ENCODE data around the gene KRTAP3-2. TPM values are rescaled to one million over a fixed set of nuclear protein-coding genes. Genes with fewer than 3 reads are reported as not detected.

Gene KRTAP3-2
- total RNA-seq, 4 donors from 2014 or later = not detected

GRCh38 chr17:40966848-40967247, 32.9 kb downstream of the KRTAP3-2 start, which contains the start of gene KRT39:
TSS of gene KRT39 (minus strand) at chr17:40966948. CDS start at chr17:40966856, 92 bp downstream.
- TF ChIP-seq CTCF (IDR thresholded peaks at IDR 0.05 in 4 of 5, conservative IDR thresholded peaks at IDR 0.05 in 1 of 5) (no peak), POLR2A (IDR thresholded peaks at IDR 0.05) (no peak)
- H3K36me3 ChIP-seq = no peaks in the 10 kb centered on the region
- no peak for DNase-seq
- H3K4me1 ChIP-seq = no peaks in the 10 kb centered on the region
- no peaks in the 10 kb centered on the region for H3K9me3 ChIP-seq
- H3K4me3 ChIP-seq = no peak within 1 kb of the TSS
- in situ Hi-C loops (cut with MboI; ENCODE audit: low sequenced_read_pairs in 4 of 4) = loop anchor here in 2 of 4 donors (25.0 kb wide), 2 partner anchors 95 to 105 kb away; partner anchors contain the start of genes KRT12 (in 1 of the 2), KRTAP2-2 (in 1 of the 2), KRTAP2-3 (in 1 of the 2) and KRTAP2-4 (in 1 of the 2)
- intact Hi-C loops (cut with DNase I; ENCODE audit: low total_unique reads) = no loop called here
- no peak for ATAC-seq
- no peak within 1 kb of the TSS for H3K27ac ChIP-seq
- H3K27me3 ChIP-seq = no peaks in the 10 kb centered on the region

DNA sequence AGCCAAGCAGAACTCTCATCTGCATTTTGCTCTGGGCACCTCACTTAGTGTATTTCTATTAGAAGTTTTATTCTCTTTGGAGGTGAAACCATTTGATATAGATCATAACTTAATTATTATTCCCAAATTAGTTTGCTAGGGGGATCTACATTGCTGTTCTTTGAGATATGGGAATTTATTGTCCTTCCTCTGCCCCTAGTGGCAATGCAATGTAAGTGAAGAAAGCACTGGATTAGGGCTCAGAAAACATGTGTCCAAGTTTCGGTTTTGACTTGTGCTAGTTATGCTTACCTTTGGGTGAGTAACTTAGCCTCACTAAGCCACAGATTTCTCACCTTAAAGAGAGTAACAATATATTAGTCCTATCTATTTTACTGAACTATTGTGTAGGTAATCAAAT, 35.9 kb downstream of the KRTAP3-2 start:
- Histone ChIP-seq H3K4me3 (no peak overlapping the region), H3K36me3 (no peaks in the 10 kb centered on the region), H3K9me3 (no peaks in the 10 kb centered on the region), H3K27me3 (no peaks in the 10 kb centered on the region), H3K4me1 (no peaks in the 10 kb centered on the region), H3K27ac (no peak overlapping the region)
- ATAC-seq (no peak), DNase-seq (no peak)
- intact Hi-C loops (cut with DNase I; ENCODE audit: low total_unique reads) (no loop called here), in situ Hi-C loops (cut with MboI; ENCODE audit: low sequenced_read_pairs in 4 of 4) (loop anchor here in 2 of 4 donors (25.0 kb wide), 2 partner anchors 98 to 102 kb away; partner anchors contain the start of genes KRT12 (in 1 of the 2), KRTAP2-2 (in 1 of the 2), KRTAP2-3 (in 1 of the 2) and KRTAP2-4 (in 1 of the 2))
- no peak for TF ChIP-seq POLR2A (IDR thresholded peaks at IDR 0.05)
- peak in 3 of 5 experiments; percentile 7 to 52 (median 35) for TF ChIP-seq CTCF (IDR thresholded peaks at IDR 0.05 in 4 of 5, conservative IDR thresholded peaks at IDR 0.05 in 1 of 5)

- no peak for DNase-seq
- intact Hi-C loops (cut with DNase I; ENCODE audit: low total_unique reads) (no loop called here), in situ Hi-C loops (cut with MboI; ENCODE audit: low sequenced_read_pairs in 4 of 4) (loop anchor here in 2 of 4 donors (25.0 kb wide), 2 partner anchors 100 kb away; partner anchors contain the start of genes KRT12 (in 1 of the 2), KRTAP2-2 (in 1 of the 2), KRTAP2-3 (in 1 of the 2) and KRTAP2-4 (in 1 of the 2))
- ATAC-seq = no peak
- Histone ChIP-seq H3K4me1 (no peaks in the 10 kb centered on the region), H3K4me3 (no peak overlapping the region), H3K27ac (no peak overlapping the region), H3K36me3 (no peaks in the 10 kb centered on the region), H3K27me3 (no peaks in the 10 kb centered on the region), H3K9me3 (no peaks in the 10 kb centered on the region)
- no peak for TF ChIP-seq POLR2A (IDR thresholded peaks at IDR 0.05)
- no peak for TF ChIP-seq CTCF (IDR thresholded peaks at IDR 0.05 in 4 of 5, conservative IDR thresholded peaks at IDR 0.05 in 1 of 5)
These were observed 37.6 kb downstream of the KRTAP3-2 start for GRCh38 chr17:40962059-40962561.

GRCh38 chr17:40961591-40961990, 38.1 kb downstream of the KRTAP3-2 start:
- Histone ChIP-seq H3K4me1 (no peaks in the 10 kb centered on the region), H3K36me3 (no peaks in the 10 kb centered on the region), H3K27ac (no peak overlapping the region), H3K9me3 (no peaks in the 10 kb centered on the region), H3K27me3 (no peaks in the 10 kb centered on the region), H3K4me3 (no peak overlapping the region)
- intact Hi-C loops (cut with DNase I; ENCODE audit: low total_unique reads) (no loop called here), in situ Hi-C loops (cut with MboI; ENCODE audit: low sequenced_read_pairs in 4 of 4) (loop anchor here in 2 of 4 donors (25.0 kb wide), 2 partner anchors 99 to 101 kb away; partner anchors contain the start of genes KRT12 (in 1 of the 2), KRTAP2-2 (in 1 of the 2), KRTAP2-3 (in 1 of the 2) and KRTAP2-4 (in 1 of the 2))
- no peak for DNase-seq
- no peak for ATAC-seq
- no peak for TF ChIP-seq CTCF (IDR thresholded peaks at IDR 0.05 in 4 of 5, conservative IDR thresholded peaks at IDR 0.05 in 1 of 5)
- no peak for TF ChIP-seq POLR2A (IDR thresholded peaks at IDR 0.05)
